Right forelimb (tissue), 1 donor: ENCODE results near the gene FRG2C.
"Not testable (repeated sequence)": the region's sequence is repeated elsewhere in the genome, so short reads cannot be mapped to it uniquely, and the experiment has no call there.

Experiments
- DNase-seq: peaks from one replicate; pipeline ENCODE4 v3.0.0-alpha.2; 2018

Gene FRG2C

GRCh38 chr3:75664028-75664427, at the start of gene FRG2C:
Gene FRG2C (plus strand): TSS chr3:75664328. CDS start chr3:75664380, 52 bp downstream.
- DNase-seq = not testable (repeated sequence)

GRCh38 chr3:75618666-75619305, 45.3 kb upstream of the FRG2C start:
- peak; percentile 50 for DNase-seq

- not testable (repeated sequence) for DNase-seq
Measured at GRCh38 chr3:75619481-75620031, 44.6 kb upstream of the FRG2C start.

DNA sequence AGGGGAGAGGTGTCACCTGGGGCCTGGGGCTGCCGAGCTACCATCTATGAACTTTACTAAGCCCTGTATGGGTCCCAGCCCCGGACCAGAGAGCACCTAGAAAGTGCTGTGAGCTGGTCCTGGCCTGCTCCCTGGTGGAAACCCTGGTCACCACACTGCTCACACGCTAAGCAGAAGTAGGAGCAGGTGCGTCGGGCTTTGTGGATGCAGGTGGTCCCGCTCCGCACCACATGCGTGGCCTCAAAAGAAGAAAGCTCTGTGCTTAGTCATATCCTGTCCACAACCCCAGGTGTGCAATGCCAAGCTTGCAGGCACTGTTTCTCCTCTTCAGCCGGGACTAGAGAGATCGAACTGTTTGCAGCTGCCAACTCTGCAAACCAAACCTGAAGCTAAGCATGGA, 42.4 kb upstream of the FRG2C start:
- not testable (repeated sequence) for DNase-seq

DNA sequence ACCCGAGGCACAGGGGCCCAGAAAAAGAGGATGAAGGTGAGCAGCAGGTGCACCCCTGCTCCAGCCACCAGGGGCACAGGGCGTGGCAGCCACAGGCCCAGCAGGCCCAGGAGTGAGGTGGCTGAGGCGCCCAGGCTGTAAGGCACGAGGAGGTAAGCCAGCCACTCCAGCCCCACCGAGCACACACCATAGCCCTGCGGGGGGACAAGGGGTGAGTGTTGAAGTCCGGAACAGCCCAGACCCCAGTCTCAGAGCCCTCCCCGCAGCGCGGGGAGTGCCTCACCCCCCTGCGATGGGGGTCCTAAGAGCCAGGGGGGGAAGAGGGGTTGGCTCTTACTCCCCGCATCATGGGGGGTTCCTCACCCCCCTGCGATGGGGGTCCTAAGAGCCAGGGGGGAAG, 40.5 kb upstream of the FRG2C start:
- DNase-seq = not testable (repeated sequence)

DNA sequence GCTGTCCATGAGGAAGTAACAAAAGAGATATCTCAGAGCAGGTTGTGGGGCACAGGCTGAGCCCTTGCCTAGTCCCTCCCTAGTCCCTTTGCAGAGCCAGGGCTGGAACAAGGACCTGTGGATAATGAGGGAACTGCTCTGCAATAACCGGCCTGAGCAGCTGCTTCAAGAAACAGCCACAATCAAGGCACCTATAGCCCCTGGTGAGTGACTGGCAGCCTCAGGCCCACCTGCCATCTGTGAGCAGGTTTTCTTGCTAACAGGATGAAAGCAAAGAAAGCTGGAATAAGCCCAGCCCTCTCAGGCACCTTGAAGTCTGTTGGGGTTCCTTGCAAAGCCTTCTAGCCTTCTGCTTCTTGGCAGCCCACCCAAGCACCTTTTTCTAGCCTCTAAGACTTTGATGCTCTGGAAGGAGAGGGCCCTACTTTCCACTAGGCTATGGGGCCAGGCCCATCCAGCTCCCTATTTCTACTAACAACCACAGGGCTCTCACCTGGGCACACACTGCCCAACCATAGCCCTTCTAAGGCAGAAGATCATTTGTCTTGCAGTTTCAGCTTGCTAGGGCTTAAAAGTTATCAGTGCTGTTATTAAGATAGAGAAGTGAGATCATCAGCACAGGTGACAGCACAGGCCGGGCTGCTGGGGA, 33.1 kb upstream of the FRG2C start:
- not testable (repeated sequence) for DNase-seq

DNA sequence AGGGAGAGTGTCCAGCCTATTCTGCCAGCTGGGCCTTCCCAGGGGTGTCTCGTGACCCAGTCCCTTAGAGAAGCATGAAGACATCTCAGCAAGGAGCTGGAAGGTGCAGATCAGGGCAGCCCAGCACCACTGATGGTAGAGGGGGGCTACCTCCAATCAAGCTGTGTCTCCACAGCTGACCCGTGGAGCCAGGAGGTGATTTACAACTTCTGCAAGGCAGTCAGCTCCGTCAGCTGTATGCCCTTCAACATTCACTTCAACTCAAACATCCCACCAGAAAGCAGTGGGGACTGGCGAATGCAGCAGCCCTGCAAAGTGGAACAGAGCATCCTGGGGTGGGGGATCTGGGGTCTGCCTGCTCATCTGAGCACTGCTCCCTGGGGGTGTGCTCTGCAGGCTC, 32.6 kb upstream of the FRG2C start:
- no peak for DNase-seq

DNA sequence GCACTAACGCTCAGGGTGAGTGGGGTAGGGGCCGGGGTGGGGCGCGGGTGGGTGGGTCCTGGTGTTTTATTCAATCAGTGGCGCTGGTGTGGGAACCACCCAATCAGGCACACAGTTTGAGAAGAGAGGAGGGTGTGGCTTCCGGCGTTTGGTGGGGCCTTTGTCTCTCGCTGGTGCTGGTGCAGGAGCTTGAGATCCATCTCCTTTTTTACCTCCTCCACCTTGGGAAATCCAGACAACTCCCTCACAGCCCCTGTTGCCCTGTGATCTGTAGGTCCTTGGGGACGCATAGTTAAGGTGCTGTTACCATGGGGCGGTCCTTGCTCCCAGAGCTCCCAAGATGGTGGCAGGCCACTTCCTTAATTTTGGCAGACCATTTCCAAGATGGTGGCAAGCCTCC, 25.2 kb upstream of the FRG2C start:
- not testable (repeated sequence) for DNase-seq

- peak; percentile 82 for DNase-seq
Measured at GRCh38 chr3:75641107-75641517, 23.0 kb upstream of the FRG2C start.

DNA sequence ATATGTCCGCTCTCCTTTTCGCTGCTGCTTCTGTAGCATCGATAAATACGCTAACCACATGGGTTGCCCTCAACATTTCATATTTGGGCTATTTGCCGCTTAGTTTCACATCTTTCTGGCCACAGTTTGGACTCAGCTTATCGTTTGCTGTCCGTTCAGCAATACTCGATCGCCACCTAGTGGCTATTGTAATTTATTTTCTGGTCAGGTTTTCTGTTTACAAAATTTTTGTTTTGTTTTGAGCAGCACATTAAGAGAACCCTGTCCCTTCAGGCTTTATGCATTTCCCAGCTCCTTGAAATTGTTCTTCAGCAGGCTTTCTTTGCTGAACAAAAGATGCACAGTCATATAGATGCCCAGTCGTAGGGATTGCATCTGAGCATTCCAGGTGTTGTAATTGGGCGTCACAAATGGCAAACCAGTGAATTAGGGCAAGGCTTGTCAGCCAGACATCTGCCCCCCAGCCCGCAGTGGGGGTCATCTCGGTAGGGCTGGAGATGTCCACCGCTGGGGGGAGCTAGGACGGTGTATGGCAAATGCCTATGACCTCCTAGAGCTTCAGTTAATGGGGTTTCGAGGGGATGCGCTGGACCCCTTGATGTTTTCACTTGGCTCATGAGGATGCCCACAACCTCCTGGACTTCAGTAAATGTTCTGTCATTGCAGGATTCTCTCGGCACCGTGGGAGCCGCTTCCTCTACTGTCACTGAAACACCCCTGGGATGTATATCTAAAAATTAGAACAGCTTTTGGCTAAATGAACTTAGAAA, 20.9 kb upstream of the FRG2C start:
- DNase-seq = not testable (repeated sequence)

- not testable (repeated sequence) for DNase-seq
Measured at GRCh38 chr3:75645548-75645947, 18.6 kb upstream of the FRG2C start.

DNA sequence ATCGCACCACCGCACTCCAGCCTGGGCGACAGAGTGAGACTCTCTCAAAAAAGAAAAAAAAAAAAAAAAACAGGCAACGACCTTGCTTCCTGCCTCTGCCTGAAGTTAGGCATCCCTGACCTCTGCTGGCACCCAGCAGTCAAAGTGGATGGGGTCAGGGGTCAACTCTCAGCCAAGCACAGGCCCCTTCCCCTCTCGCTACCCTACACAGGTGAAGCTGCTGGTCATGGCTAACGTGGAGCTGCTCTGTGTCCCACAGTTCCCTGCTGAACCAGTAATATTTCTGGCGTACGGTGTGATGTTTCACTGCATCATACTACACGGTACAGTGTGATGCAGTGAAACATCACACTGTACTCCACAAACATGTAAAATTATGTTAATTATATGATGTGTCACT, 13.9 kb upstream of the FRG2C start:
- no peak for DNase-seq

DNA sequence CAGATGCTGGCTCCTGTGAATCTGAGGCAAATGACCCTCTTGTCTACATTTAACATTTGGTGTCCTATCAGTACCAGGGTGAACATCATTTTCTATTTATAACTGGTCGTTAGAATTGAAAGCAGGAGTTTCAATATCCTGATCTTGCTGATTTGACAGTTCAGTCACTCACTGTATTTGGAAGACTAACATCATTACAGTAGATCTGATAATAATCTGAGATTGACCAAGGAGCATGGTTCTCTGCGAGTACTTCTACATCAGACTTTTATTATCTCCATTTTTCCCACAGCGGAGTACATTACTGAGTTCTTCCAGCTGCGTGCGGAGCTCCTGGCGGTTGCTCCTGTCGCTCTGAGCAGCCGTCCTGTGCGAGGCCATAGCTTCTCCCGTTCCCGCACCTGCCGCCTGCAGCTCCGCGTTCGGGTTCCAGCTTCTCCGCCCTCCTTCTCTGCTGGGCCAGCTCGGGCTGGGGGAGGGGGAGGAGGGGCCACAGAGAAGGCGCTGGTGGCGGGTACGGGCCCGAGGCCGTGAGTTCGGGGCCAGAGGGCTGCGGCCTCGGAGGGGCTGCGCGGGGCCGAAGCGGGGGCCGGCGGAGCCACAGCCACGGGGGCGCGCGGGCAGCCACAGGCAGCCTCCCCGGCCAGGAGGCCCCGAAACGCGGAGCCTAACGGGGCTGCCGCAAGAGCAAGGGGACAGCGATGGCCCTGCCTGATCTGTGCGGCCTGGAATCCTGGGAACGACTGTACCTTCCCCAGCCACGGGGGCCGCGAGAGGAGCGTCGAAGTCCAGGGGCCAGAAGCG, 8.8 kb upstream of the FRG2C start:
- not testable (repeated sequence) for DNase-seq

DNA sequence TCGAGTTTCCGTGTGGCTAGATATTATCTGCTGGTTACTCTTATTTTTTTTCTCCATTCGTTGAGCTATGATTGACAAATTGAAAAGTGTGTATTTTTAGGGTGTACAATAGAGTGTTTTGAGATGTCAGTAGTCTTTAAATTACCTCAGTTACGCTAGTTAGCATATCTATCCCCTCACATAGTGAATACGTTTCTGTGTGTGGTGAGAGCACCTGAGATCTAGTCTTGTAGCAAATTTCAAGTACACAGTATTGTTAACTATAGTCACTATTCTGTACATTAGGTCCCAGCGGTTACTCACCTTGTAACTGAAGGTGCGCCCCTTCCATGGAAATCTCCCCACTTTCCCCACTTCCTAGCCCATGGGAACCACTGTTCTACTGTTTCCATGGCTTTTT, 8.2 kb upstream of the FRG2C start:
- DNase-seq = not testable (repeated sequence)

GRCh38 chr3:75658411-75659107, 5.6 kb upstream of the FRG2C start:
- DNase-seq = not testable (repeated sequence)

DNA sequence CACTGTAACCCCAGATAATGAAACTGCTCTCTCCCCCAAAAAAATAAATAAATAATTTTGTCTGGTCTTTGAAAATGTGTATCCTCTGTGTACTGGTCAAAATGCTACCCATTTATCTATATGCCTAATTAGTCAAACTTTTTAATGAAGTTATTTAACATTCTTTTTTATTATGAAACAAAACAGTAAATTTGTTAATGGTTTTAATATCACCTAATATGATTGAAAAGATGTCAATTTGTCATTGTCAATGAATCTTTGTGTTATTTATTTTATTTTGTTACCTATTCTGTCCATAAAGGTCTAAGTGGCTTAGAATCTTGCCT, 5.1 kb upstream of the FRG2C start:
- not testable (repeated sequence) for DNase-seq

DNA sequence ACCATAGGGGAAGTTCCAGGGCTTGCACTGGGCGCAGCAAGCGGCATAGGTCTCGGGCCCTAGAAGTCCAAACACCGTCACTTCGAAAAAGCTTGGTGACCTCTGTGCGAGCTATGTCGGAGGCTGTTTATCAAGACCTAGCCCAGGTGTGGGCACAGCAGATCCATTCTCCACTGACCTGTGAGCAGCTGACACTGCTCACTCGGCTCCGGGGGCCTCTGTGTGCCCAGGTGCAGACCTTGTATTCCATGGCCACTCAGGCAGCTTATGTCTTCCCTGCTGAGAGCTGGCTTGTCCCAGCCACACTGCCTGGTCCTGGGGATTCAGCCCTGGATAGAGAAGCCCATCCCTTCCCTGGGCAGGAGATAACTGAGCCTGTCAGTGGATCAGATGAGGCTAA, 1.5 kb downstream of the FRG2C start:
- DNase-seq = not testable (repeated sequence)

DNA sequence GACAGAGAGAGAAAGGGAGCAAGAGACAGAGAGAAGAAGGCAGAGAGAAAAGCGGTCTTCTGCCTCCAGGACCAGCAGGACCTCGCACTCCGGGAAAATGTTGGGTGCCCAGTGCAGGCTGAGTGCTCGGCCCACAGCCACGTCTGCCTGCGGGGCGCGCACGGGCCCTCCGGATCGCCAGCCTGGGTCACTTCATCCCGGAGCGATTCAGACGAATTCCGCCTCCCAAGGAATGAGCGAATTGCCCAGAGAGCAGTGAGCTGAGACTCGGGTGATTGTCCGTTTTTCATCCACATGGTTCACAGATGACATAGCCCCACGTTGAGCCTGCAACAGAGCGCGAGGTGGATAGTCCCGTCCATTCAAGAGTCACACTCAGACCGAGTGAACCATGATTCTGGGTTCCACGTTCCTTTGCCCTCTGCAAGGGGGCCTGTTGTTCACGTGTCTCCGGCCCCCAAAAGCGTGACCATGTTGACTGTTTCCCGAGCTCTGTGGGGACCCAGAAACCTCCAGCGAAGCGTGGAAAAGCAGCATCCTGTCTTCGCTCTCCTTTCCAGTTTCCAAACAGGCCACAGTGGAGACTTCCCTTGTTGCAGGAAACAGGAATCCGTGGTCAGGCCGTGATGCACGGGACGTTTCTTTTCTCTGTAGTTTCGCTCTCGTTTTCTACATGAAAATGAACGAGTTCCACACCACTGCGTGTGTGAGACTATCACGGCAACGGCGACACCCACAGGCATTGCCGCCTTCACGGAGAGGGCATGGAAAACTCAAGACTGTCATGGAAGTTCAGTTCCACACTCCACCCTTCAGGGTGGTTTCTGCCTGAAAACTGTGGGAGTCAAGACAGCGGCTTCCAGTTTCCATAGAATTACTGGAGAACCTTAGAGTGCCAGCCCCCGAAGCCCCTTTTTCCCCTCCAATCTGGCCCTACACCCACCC, 3.9 kb downstream of the FRG2C start:
- DNase-seq = not testable (repeated sequence)

GRCh38 chr3:75668759-75669347, 4.7 kb downstream of the FRG2C start:
- DNase-seq = not testable (repeated sequence)
